Measurements from ENCODE around the gene MCFD2.
"Not testable (repeated sequence)": the region's sequence is repeated elsewhere in the genome, so short reads cannot be mapped to it uniquely, and the experiment has no call there.

MCFD2 gene

DNA sequence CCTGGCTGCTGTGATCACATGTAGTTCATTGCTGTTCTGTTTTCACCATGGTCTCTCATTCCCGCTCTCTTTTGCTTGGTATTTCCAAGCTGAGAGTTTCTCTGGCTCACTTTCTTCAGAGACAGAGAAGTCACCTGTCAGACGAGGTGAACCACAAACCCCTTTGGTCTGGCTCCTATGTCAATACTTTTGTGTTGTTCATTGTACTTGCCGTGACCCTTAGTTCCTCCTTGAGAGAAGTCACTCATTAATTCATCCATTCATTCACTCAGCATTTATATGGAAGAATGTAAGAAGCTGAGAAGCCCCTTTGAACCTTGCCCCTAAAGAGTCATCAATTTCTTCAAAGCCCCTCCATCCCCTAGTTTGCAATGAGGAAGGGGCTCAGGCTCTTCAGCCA is 15.2 kb downstream of the MCFD2 start:
- DNase-seq, result no peak

DNA sequence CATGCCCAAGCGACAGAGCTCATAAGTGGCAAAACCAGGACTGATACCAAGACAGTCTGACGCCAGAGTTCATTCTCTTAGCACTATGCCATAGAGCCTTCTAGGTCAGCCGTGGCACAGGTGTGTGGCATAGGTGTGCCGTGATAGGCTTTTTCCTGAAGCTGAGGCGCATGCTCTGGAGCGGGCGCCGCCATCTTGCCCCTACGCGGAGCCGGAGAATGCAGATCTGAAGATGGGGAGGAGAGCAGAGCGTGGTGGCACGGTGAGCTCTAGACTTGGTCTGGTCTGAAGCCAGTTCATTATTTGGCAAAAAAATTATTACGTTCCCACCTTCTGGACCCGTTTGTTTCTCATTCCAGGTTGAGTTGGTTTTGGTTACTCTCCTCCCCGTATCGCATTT is 16.6 kb downstream of the MCFD2 start:
- no peak for DNase-seq

- no peak for DNase-seq
These were observed 17.6 kb downstream of the MCFD2 start for GRCh38 chr2:46898024-46898423.

DNA sequence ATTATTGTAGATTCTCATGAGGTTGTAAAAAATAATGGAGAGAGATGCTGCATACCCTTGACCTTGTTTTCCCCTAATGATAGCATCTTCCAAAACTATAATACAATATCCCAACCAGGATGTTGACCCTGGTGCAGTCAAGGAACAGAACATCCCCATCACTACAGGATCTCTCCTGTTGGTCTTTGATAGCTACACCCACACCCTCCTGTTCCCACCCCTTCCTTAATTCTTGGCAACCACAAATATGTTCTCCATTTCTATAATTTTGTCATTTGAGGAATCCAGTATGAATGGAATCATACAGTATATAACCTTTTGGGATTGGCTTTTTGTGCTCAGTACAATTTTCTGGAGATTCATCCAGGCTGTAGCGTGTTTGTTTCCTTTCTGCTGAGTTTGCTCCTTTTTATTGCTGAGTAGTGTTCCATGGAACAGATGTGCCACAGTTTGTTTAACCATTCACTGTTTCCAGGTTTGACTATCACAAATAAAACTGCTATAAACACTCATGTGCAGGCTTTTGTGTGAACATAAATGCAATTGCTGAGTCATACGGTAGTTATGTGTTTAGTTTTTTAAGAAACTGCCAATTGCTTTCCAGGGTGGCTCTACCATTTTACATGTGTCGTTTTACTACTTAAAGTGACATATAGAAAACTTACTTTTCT is 22.2 kb downstream of the MCFD2 start:
- DNase-seq, result no peak

- DNase-seq, result no peak
These were observed 23.6 kb downstream of the MCFD2 start for GRCh38 chr2:46891956-46892553.

DNA sequence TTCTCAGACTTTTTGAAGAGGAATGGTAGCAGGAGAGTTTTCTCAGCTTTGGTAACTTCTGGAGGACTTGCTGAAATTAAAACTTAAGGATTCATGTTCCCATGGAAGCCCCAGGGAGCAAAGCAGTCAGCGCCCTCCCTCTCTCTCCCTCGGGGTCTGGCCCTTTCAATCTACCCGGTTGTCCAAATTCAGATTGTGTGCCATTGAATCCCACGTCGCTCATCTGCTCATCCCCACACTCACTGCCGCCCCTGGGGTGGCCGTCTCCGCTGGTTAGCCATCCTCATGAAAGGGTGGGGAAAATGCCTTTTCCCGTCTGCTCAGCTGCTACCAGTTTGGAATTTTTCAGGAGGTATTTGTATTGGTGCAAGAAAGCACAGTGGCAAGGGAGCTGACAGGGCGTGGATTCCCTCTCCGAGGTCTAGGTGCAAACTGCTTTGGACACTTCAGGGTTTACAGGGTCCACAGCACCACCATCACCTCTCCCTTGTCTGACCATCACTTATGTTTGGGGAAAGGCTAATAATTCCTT is 27.1 kb downstream of the MCFD2 start:
- no peak for DNase-seq

DNA sequence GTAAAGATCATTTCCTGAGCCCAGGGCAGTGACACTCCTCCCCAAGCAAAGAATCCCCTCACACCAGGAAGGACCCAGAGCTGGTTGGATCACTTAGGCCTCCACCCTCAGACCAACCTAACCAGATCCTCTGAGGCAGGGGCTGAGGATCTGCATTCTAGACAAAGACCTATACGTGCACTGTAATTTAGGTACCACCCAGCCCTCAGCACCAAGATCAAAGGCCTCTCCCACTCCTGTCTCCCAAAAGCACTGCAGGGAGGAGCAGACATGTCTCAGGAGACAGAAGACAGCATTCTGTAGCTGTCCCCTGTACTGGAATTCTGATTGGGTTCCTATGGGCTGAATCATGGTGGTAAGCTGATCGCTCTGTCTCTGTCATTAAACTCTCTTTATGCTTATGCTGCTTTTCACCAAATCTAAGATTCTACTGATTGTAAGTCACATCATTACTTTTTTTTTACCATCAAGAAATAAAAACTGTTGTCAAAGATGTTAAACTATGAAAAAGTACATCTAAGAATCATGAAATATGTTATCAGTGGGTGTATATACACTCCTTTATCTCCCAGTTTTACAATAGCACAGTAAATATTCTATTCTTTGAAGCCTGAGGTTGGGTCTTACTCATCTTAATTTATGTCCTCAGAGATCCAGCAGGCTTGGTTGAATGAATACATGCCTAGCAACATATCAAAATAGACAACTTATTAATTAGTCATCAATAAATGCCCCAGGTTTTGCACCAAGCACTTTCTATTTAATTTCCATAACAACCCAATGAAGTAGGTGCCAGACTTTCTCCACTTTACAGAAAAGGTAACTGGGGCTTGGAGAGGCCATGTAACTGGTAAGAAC is 28.3 kb downstream of the MCFD2 start:
- DNase-seq, result no peak

DNA sequence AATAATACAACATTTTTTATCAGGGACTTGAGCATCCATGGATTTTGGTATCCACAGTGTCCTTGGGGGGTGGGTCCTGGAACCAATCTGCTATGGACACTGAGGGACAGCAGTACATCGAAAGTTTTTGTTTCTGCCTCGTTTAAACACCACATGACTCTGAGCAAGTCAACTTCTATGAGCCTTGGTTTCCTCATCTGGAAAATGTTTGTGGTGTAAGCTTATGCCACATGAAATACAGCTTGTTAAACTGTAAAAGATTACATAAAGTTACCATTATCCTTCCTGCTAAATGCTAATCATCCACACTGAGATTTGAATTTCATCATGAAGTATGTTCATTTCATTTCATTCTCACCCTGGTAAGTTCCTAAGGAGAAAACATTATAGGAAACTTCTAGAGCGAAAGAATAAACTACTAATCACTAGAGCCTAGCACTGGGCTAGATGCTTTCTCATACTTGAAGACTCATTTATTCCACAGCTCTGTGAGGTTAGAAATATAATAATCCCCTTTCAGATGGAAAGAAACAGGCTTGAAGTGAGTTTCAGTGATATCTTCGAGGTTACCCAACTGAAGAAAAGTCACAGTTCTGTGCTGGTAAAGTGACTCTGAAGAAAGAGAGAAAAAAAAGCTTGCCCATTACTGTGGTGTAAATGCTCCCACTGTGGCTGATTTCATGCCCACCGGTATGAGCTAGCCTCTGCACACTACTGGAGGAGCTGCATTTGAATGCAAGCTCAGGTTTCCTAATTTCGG is 29.2 kb downstream of the MCFD2 start:
- no peak for DNase-seq

DNA sequence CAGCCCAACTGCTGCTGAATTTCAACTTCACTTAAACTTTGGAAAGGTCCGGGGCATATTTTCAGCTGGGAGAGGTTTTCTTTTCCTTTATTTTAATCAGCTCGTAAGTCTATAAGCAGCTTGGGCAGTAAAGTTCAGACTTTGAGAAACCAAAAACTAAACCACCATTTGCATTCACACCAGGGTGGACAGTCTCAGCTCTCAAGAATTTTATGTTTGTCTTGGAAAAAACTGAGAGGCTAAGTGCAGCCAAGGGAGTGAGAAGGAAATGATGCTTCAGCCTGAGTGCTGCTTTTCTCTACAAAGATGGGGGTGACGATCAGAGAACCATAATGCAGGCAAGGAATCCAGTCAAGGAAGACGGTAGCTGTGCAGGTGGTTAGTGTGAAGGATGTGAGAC is 30.2 kb downstream of the MCFD2 start:
- DNase-seq, result no peak

DNA sequence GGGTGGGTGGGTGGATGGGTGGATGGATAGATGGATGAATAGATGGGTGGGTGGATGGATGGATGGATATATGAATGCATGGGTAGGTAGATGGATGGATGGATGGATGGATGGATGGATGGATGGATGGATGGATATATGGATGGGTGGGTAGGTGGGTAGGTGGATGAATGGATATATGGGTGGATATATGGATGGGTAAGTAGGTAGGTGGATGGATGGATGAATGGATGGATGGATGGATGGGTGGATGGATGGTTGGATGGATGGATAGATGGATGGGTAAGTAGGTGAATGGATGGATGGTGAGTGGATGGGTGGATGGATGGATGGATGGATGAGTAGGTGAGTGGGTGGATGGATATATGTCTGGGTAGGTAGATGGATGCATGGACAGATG is 36.1 kb downstream of the MCFD2 start:
- no peak for DNase-seq

GRCh38 chr2:46878886-46879285 is 36.7 kb downstream of the MCFD2 start:
- no peak for DNase-seq

GRCh38 chr2:46878240-46878877 is 37.2 kb downstream of the MCFD2 start:
- no peak for DNase-seq

DNA sequence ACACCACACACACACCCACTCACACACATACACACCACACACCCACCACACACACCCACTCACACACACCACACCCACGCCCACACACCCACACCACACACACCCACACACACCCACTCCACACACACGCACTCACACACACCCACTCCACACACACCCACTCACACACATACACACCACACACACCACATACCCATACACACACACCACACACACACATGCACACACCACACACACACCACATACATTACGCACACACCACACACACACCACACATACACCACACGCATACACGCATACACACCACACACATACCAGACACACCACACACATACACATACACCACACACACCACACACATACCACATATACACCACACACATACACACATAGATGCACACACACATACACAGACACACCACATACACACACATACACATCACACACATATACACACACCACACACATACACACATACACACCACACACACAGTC is 37.9 kb downstream of the MCFD2 start:
- DNase-seq, result no peak

GRCh38 chr2:46876741-46877384 is 38.7 kb downstream of the MCFD2 start:
- no peak for DNase-seq

DNA sequence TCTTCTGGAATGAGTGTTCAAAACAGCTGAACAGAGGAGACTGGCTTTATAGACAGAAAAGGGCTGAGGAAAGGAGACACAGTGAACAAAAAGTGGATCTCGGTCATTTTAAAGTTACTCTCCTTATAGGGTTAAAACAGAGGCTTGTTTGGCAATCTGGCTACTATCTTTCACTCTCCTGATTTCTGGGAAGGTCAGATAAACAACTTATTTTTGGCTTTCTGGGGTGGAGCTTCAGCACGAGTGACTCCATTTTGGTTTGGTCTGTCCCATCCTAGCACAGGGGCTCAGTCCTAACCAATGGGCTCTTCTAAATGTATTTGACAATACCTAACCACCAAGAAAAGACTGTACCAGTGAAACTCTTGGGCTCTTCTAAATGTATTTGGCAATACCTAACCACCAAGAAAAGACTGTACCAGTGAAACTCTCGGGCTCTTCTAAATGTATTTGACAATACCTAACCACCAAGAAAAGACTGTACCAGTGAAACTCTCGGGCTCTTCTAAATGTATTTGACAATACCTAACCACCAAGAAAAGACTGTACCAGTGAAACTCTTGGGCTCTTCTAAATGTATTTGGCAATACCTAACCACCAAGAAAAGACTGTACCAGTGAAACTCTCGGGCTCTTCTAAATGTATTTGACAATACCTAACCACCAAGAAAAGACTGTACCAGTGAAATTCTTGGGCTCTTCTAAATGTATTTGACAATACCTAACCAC is 39.5 kb downstream of the MCFD2 start:
- not testable (repeated sequence) for DNase-seq

- no peak for DNase-seq
These were observed 40.2 kb downstream of the MCFD2 start for GRCh38 chr2:46875226-46875899.

- DNase-seq, result no peak
These were observed 41.2 kb downstream of the MCFD2 start for GRCh38 chr2:46874236-46874929.

- DNase-seq, result peak; percentile 25
These were observed 42.0 kb downstream of the MCFD2 start for GRCh38 chr2:46873604-46874068.

DNA sequence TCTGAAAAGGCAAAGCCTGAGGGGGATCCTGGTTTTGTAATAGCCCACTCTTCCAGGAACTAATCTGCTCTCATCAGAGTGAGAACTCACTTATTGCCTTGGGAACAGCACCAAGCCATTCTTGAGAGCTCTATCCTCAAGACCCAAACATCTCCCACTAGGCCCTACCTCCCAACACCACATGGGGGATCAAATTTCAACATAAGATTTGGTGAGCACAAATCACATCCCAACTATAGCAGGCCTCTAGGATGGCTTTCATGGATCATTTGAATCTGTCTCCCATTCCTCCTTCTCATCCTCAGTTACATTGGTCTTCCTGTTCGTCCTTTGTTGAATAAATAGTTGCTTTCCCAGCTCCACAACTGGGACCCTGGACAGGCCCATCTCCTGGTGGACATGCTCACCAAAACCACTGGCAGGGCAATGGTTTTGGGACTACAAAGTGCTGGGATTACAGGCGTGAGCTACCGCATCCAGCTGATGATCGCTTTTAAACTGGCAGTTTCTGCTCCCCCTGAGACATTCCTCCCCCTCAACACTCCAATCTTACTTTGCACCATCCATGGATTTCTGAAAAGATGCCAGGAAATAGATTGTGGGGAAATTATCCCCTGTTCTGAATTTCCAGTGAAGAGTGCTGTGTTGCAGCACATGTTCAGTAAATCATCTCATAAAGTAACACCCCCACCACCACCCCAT is 42.6 kb downstream of the MCFD2 start:
- no peak for DNase-seq
